ENCODE results near the gene SYDE2.
"Not testable (repeated sequence)": the region's sequence is repeated elsewhere in the genome, so short reads cannot be mapped to it uniquely, and the experiment has no call there.

SYDE2 gene

DNA sequence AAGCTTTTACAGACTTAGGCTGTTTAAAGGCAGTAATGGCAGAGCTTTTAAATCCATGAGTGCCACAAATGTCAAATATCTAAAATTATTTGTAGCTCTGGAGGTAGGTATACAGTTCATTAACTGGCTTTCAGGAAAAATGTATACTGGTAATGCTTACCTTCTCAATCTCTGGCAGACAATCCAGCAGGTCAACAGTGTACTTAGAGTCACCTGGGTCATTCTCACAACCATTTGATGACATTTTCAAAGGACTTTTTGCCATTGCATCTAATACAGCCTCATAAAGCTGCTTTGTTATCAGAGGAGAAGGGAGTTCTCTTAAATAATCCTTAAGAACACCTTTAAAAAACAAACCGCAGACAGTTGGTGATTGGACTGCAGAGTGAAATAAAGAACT is 31.9 kb downstream of the SYDE2 start:
- DNase-seq: no peak

DNA sequence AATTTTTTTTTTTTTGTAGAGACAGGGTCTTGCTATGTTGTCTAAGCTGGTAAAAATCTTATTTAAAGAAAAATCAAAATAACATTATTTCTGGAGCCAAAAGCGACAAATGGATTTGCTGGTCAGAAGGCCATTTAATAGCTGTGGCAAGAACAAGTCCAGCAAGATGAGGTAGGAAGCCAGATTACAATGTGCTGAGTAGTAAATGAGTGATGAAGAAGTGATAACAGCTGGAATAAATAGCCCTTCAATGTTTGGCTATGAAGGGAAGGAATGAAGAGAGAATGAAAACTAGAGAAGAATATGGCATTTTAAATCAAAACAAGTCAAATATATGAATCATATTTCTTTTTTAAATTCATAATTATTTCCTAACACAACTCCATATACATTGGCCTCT is 34.5 kb downstream of the SYDE2 start:
- DNase-seq: no peak

DNA sequence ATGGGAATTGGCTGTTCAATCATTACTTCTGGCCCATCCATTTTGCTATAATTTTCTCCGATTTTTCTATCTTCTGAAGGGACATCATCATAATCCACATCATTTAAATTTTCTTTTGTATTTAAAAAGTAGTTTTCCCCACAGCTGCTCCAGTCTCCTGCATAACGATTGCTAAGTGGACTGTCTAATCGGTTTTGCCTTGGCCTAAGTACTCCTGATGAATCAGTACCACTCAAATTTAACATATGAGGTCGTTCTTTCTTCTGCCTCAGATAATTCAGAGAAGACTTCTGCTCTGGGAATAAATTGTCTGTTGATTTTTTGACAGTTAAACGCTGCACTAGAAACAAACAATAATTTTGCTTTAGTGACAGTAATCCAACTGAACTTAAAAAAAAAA is 41.9 kb downstream of the SYDE2 start:
- DNase-seq: no peak

DNA sequence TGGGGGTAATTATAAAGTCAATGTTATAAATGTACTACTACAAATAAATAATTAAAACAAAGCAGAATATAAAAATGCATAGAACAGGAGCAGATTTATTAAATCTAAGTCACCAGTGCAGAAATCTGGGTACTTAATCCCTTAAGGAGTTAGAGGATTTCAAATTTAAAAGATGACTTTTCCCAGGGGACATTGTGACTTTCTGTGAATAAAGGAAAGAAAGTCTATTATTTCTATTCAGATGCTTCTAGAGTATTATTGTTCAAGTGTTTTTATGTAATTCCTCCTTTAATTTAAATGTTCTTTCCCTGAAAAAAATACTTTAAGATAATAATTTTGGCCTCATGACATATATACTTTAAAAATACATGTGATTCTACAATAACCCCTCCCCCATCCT is 43.4 kb downstream of the SYDE2 start:
- DNase-seq: no peak

DNA sequence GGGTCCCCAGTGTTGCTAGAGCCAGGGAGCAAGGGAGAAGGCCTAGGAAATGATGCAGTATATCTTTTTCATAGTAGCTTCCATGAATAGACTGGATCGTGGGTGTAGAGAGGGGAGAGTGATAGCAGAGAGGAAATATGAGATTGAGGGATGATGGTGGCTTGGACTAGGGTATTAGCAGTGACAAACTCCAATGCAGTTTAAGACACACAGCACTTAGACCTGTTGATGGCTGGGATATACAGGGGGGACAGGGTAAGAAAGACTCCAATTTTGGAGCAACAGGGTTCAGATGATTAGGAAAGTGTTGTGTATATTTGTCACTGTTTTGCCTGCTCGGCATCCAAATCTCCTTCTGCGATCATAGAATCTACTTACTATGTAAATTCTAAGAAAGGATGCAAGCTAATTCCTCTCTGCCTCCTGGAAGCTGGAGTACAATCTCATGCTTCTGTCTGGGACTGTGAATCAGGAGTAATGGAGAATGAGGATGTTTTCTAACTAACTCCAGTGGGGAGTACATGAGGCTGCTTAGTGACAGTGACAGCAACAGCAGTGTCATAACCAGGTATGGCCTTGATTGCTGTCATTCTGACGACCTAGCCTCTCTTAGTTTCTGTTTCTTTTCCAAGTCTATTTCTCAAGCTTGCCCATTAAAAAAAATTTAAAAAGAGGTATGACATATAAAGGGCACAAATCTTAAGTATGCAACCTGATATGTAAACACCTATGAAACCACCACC is 47.5 kb downstream of the SYDE2 start:
- no peak for DNase-seq

DNA sequence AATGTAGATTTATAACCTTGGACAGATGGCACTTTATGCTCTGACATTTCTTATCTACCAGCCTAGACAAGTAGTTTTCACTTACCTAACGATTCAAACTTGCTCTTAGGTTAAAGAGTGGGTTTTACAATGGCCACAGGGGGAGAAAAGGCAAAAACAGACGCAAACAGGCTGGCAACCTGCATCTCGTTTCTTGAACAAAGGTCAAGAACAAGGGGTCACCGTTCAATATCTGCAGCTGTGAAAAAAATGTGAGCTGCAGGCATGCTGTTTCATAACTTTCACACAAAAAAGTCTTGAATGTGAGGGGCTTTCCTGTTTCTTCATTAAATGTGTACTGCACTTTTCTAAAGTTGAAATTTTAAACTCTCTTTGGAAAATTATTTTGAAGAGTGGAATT is 49.4 kb downstream of the SYDE2 start:
- no peak for DNase-seq

DNA sequence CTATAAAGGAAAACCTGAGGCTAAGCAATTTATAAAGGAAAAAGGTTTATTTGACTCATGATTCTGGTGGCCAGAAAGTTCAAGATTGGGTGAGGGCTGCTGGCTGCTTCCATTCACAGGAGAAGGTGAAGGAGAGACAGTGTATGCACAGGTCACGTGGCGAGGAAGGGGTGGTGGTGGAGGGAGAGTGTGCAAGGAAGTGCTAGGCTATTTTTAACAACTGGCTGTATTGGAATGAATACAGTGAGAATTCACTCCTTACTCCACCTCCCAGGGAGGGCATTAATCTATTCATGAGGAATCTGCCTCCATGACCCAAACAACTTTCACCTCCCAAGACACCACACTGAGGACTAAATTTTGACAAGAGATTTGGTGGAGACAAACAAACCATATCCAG is 51.0 kb downstream of the SYDE2 start:
- no peak for DNase-seq

DNA sequence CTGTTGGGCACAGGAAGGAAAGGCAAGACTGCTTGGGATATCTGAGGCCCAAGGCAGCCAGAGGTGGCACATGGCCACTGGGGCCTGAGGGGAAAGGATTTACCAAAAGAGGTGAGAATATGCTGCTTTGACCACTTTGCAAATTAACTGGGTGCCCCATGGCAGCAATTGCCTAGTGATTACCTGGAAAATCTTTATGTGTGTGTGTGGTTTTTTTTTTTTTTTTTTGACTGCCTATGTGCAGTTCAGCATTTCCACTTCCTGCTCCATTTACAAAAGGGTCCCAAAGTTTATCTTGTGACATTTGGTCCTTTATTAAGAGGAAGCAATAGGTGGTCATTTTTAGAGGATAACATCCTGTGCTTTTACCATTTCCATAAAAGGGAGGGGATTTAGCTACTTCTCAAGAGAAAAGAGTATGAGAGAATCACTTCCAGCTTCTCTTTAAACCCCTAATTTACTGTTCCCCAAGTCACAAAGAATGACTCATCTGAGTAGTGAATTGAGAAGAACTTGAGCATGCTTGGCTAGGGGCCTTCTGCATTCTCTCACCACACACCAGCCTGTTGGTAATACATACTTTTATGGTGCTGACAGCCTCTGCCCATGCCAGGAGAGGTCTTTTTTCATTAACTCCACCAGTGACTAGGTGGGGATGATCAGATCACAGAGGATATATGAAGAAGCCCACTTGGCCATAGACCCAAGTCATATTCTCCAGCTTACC is 52.1 kb downstream of the SYDE2 start:
- no peak for DNase-seq

DNA sequence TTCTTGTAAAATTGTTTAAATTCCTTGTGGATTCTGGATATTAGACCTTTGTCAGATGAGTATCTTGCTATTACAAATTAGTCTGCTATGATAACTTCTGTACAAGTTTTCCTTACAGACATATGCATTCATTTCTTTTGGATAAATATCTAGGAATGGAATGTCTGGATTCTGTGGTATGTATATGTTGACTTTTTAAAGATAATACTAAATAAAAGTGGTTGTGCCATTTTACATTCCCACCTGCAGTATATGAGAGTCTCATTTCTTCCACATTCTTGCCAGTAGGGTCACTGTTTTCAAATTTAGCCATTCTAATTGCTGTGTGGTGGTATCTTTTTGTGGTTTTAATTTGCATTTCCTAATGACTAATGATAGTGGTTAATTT is 53.9 kb downstream of the SYDE2 start:
- DNase-seq: no peak

DNA sequence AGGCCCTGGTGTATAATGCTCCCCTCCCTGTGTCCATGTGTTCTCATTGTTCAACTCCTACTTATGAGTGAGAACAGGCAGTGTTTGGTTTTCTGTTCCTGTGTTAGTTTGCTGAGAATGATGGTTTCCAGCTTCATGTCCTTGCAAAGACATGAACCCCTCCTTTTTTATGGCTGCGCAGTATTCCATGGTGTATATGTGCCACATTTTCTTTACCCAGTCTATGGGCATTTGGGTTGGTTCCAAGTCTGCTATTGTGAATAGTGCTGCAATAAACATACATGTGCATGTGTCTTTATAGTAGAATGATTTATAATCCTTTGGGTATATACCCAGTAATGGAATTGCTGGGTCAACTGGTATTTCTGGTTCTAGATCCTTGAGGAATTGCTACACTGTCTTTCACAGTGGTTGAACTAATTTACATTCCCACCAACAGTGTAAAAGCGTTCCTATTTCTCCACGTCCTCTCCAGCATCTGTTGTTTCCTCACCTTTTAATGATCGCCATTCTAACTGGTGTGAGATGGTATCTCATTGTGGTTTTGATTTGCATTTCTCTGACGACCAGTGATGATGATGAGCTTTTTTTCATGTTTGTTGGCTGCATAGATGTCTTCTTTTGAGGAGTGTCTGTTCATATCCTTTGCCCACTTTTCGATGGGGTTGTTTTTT is 54.4 kb downstream of the SYDE2 start:
- DNase-seq: not testable (repeated sequence)

DNA sequence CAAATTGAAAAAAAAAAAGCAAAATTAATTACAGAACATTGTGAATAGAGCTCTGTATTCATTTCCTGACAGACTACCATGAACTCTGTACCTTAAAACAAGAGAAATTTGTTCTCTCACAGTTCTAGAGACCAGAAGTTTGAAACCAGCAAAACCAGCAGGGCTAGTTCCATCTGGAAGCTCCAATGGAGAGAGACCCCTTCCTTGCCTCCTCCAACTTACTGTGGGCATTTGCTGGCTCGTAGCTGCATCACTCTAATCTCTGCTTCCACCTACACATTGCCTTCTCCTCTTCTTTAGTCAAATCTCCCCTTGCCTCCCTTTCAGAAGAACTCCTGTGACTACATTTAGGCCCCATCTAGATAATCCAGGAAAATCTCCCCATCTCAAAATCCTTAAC is 56.5 kb downstream of the SYDE2 start:
- DNase-seq: no peak

DNA sequence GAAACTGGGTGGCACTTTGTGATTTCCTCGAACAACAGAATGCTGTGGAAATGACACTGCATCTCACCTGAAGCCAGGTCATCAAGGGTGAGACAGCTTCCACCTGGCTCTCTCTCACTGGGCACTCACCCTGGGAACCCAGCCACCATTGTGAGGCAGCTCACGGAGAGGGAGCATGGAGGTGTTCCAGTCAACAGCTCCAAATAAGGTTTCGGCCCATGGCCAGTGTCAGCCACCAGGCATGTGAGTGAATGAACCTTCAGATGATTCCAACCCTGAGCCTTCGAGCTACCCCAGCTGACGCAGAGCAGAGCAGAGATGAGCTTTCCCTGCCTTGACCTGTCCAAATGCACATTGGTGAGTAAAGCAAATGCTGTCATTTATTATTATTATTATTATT is 58.1 kb downstream of the SYDE2 start:
- no peak for DNase-seq

DNA sequence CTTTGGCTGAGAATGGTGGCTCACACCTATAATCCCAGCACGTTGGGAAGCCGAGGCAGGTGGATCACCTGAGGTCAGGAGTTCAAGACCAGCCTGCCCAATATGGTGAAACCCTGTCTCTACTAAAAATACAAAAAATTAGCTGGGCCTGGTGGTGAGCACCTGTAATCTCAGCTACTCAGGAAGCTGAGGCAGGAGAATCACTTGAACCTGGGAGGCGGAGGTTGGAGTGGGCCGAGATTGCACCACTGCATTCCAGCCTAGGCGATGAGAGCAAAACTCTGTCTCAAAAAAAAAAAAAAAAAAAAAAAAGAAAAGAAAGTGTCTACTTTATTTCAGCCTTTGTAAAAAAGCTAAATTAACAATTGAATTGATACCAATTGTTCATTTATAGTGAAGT is 62.4 kb downstream of the SYDE2 start:
- DNase-seq: not testable (repeated sequence)

DNA sequence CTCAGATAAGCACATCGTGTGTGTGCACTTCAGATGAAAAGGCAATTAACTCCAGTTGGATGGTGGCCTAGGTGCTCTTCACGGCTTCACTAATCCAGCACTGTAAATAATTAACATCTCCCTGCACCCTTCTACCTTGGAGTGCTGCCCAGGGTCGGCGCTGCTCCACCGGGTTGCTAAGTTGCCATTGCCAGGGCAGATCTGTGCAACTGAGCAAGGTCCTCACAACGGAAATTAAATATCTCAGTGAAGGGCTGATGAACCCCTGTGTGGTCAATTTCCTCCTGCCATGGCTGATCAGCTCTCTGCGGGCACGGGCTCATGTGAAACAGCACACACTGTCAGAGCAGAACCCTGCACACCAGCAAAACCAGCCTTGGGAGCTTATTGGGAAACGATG is 63.2 kb downstream of the SYDE2 start:
- peak; percentile 78 to 95 for DNase-seq

DNA sequence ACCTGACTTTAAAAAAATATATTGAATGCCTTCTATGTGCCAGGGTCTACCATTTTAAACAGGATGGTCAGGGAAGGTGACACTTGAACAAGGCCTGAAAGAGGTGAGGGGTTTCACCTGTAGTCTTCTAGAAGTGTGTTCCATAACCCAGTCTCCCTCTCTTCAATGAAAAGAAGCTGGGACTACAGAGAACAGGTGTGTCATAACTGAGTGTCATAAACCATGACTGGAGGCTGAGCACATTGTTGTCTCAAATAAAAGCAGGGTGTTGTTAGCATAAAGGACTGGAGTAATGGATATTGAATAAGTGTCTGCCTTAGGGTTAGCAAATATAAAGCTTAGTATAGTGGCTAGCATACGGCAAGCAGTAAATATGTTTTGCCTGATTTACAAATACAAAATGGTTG is 65.4 kb downstream of the SYDE2 start:
- DNase-seq: peak in 1 of 2 experiments; percentile 49

DNA sequence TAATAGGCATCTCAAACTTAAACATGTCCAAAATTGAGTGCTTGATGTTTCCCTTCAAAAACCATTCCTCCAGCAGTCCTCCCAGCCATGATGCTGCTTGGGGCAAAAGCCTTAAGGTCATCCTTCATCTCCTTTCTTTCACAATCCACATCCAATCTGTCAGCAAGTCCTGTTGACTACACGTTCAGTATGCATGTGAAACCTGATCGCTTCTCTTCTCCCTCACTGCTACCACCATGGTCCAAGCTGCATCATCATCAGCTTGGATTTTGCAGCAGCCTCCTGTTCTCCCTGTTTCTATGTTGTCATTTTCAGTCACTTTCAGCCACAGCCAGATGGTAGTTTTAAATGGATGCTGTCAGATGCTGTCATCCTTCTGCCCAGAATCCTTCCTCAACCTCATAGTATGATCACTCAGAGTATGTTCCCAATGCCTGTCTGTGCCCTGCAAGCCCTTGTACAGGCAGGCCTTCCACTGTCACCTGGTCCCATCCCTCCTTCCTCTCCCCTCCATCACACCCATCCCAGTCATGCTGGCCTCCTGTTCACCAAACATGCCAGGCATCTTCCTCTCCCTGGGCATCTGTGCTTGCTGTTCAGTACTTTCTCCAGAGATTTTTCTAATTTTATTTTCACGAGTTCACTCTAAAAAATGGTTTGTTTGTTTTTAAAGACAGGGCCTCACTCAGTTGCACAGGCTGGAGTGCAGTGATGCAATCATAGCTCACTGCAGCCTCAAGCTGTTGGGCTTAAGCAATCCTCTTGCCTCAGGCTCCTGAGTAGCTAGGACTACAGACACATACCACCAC is 66.0 kb downstream of the SYDE2 start:
- DNase-seq: no peak

DNA sequence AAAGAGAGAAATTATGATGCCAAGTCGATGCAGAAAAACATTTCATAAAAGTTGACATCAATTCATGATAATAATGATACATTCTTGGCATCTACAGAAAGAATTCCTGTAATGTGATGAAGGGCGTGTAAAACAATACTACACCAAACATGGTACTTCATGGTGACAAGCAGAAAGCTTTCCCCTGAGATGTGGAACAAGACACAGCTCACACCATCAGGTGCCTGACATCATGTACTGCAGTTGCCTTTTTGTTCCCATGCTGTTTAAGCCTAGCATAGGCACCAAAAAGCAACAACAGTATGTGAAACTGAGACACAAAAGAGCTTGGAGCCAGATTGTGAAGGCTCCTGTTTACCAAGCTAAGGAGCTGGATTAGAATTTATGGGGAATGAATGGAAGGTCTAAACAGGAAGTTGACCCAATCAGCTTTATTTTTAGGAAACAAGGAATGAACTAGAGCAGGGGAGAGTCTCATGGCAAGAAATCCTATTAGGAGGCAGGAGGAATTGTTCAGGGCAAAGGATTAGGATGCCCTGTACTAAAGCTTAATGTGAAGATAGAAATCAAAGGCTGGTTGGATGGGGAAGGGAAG is 67.2 kb downstream of the SYDE2 start:
- DNase-seq: no peak

DNA sequence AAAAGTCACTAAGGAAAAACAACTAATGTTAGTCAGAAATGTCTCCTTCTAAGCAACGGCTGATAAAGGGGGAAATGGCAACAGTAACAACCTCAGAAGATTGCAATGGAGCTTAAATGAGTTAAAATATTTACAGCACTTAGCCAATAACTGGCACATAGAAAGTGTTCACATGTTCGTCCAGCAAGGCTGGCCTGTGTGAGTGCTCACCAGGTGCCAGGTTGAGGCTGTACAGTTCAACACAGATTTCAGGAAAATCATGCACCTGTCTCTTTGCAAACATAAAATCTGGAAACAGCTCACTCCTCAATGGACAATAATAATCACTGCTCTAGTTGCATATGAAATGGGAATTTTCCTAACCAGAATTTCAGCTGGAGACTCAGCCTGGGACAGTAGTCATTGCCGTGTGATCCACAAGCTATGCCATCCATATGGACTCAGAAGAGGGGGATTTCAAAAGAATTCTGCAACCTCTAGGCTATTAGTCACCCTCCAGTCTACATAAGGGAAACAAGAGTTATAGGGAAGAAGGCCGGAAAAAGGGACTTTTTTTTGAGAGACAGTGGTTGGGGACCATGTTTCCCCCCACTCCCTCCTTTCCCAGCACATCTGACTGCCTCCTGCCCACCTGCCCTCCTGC is 68.6 kb downstream of the SYDE2 start:
- peak in 1 of 2 experiments; percentile 35 for DNase-seq

DNA sequence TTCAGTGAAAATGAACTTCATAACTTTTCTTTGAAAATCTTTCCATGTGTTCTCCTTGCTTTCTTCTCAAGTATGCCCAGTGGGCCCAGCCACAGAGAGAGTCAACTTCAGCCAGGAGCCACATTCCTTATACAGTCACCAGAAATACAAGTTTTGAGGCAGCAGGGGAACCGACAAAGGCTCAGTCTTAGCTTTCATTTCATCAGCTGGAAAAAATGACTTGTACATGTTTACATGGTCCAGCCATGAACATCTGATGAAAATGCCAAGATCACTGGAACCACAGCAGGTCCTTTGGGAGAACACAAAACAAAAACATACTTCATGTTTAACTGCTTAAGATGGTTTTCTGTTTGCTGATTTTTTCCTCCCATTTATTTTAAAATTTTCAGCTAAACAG is 72.5 kb downstream of the SYDE2 start:
- DNase-seq: no peak

DNA sequence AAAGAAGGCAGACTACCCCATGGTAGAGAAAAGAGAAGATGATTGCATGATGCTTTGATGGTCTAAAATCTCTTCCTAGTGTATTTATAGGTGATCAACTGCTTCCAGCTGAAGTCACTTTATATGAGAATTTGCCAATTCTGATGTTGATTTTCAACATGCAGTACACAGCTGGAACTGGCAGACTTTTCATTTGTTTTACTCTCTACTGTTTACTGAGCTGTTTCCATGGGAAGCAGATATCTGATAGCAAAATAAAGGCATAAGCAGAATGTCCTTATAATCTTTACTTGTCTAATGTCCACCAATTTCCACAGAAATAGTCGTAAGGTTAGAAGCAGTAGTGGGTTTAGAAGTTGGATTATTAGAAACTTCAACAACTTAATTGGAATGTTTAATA is 74.9 kb downstream of the SYDE2 start:
- peak; percentile 42 to 78 for DNase-seq

DNA sequence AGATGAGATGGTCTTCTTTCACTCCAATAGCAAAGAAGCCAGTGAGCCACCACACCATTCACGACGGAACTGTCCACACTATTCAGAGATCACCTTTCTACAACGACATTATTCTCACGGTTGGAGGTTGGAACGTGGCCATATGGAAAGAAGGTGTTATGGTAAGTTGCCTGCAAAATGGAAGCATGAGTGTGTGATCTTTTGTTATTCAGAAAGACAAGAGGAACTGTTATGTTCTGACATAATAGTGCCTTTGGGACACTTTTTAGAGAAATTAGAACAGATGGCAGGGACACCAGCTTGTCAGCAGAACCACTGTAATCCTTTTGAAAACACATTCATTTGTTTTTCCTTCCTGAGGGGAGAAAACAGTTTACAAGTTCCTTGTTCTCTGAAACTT is 76.7 kb downstream of the SYDE2 start:
- peak; percentile 18 to 70 for DNase-seq

DNA sequence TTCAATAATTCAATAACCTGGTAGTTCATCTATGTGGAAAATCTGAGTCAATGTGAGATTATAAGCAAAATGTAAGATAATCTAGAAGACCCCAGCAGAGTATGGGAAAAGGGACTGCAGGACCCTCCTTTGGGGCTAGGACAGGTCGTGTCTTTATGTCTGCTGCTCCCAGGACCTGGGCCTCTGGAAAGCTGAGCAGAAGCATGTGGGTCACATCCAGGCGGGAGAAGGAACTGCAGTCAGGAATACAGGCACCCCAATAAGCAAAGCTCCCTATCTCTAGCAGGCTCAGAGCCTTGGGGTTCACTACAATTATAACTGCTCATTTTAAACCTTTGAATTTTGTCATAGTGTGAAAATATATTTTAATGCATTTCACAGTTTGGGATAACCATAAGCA is 78.6 kb downstream of the SYDE2 start:
- DNase-seq: no peak

All from NCI-H2081 (cell line).